WTC11 (cell line): ENCODE measurements around the gene PPP3CA. TPM values are rescaled to one million over a fixed set of nuclear protein-coding genes. Genes with fewer than 3 reads are reported as not detected.

Source experiments
- ATAC-seq: fragments of 200-7000 bp; cut with Tn5 transposase; 2 replicates; pipeline ENCODE4 v1.10.0; 2021; ENCODE audit warnings: mild to moderate bottlenecking, moderate library complexity
- CTCF ChIA-PET: fragments of 300-600 bp; sonication (Branson Sonifier 250); formaldehyde crosslinking; loops from one replicate; lab custom pipeline; 2021; ENCODE audit warnings: antibody characterized with exemption; lab: Charles Lee
- POLR2A ChIA-PET: fragments of 350-600 bp; sonication (Branson Sonifier 250); formaldehyde crosslinking; loops from one replicate; lab custom pipeline; 2021; ENCODE audit warnings: antibody characterized with exemption; lab: Charles Lee
- DNase-seq: peaks from one replicate; pipeline ENCODE4 v3.0.0; 2021; ENCODE audit warnings: low spot score
- H3K27ac Mint-ChIP-seq: 2 replicates; pipeline ENCODE4 v1.8.0; 2021; ENCODE audit warnings: mixed read lengths
- H3K27me3 Mint-ChIP-seq: 2 replicates; pipeline ENCODE4 v1.8.0; 2021; ENCODE audit warnings: low read depth, mild to moderate bottlenecking, moderate library complexity, mixed read lengths
- H3K36me3 Mint-ChIP-seq: 2 replicates; pipeline ENCODE4 v1.8.0; 2021; ENCODE audit warnings: mixed read lengths
- H3K4me1 Mint-ChIP-seq: 2 replicates; pipeline ENCODE4 v1.8.0; 2022; ENCODE audit warnings: mixed read lengths
- H3K4me3 Mint-ChIP-seq: 2 replicates; pipeline ENCODE4 v1.8.0; 2021; ENCODE audit warnings: mild to moderate bottlenecking, moderate library complexity, mixed read lengths
- H3K9me3 Mint-ChIP-seq: 2 replicates; pipeline ENCODE4 v1.8.0; 2021; ENCODE audit warnings: mixed read lengths
- EMX1 ChIP-seq: fragments of 250-450 bp; sonication (Bioruptor Pico); IDR thresholded peaks from 2 replicates; pipeline ENCODE4 v1.8.0; 2021; ENCODE audit warnings: mild to moderate bottlenecking
- ESRRA ChIP-seq: sonication (generic); formaldehyde crosslinking; IDR thresholded peaks from 2 replicates; pipeline ENCODE4 v1.8.1; 2022; ENCODE audit warnings: mild to moderate bottlenecking, missing genetic modification reagents, borderline replicate concordance
- FOXK1 ChIP-seq: sonication (generic); formaldehyde crosslinking; IDR thresholded peaks from 2 replicates; pipeline ENCODE4 v1.8.0; 2022; ENCODE audit warnings: mild to moderate bottlenecking, moderate library complexity, missing genetic modification reagents
- GTF2I ChIP-seq: fragments of 250-450 bp; sonication (Bioruptor Pico); conservative IDR thresholded peaks from 2 replicates; pipeline ENCODE4 v1.4.0; 2021; ENCODE audit warnings: mild to moderate bottlenecking
- HMGA2 ChIP-seq: fragments of 250-450 bp; sonication (Bioruptor Pico); IDR thresholded peaks from 2 replicates; pipeline ENCODE4 v1.4.0; 2021; ENCODE audit warnings: mild to moderate bottlenecking, moderate library complexity
- IRF2 ChIP-seq: sonication (generic); formaldehyde crosslinking; IDR thresholded peaks from 2 replicates; pipeline ENCODE4 v1.8.0; 2022; ENCODE audit warnings: low read depth, missing genetic modification reagents, borderline replicate concordance
- MXD4 ChIP-seq: fragments of 250-450 bp; sonication (Bioruptor Pico); IDR thresholded peaks from 2 replicates; pipeline ENCODE4 v1.8.0; 2021; ENCODE audit warnings: mild to moderate bottlenecking, moderate library complexity, borderline replicate concordance
- NFATC4 ChIP-seq: fragments of 250-450 bp; sonication (Bioruptor Pico); IDR thresholded peaks from 2 replicates; pipeline ENCODE4 v1.9.0; 2021; ENCODE audit warnings: mild to moderate bottlenecking
- NFE2L1 ChIP-seq: sonication (generic); formaldehyde crosslinking; IDR thresholded peaks from 2 replicates; pipeline ENCODE4 v1.8.1; 2023; ENCODE audit warnings: missing genetic modification reagents
- NR3C1 ChIP-seq: sonication (generic); formaldehyde crosslinking; conservative IDR thresholded peaks from 2 replicates; pipeline ENCODE4 v1.8.1; 2023; ENCODE audit warnings: low read depth, mild to moderate bottlenecking, missing genetic modification reagents
- PRRX2 ChIP-seq: fragments of 250-450 bp; sonication (Bioruptor Pico); IDR thresholded peaks from 2 replicates; pipeline ENCODE4 v1.8.0; 2021; ENCODE audit warnings: mild to moderate bottlenecking
- RORB ChIP-seq: fragments of 250-450 bp; sonication (Bioruptor Pico); IDR thresholded peaks from 2 replicates; pipeline ENCODE4 v1.9.0; 2021; ENCODE audit warnings: mild to moderate bottlenecking
- TEAD1 ChIP-seq: sonication (generic); formaldehyde crosslinking; IDR thresholded peaks from 2 replicates; pipeline ENCODE4 v1.8.0; 2022; ENCODE audit warnings: mild to moderate bottlenecking, missing genetic modification reagents
- ZNF671 ChIP-seq: fragments of 250-450 bp; sonication (Bioruptor Pico); IDR thresholded peaks from 2 replicates; pipeline ENCODE4 v1.8.0; 2021; ENCODE audit warnings: mild to moderate bottlenecking
- total RNA-seq: library from RNA; stranded (reverse); gene quantifications from 3 replicates; pipeline ENCODE4 v1.2.3, GENCODE V29; 2021
- TF ChIP-seq, protein P1 (sequence below): sonication (generic); formaldehyde crosslinking; IDR thresholded peaks from 2 replicates; pipeline ENCODE4 v1.8.0; 2022; ENCODE audit warnings: mild to moderate bottlenecking, missing genetic modification reagents
- TF ChIP-seq, protein P2 (sequence below): sonication (generic); formaldehyde crosslinking; IDR thresholded peaks from 2 replicates; pipeline ENCODE4 v1.8.1; 2023; ENCODE audit warnings: mild to moderate bottlenecking, missing genetic modification reagents, moderate library complexity
- TF ChIP-seq, protein P3 (sequence below): sonication (generic); formaldehyde crosslinking; IDR thresholded peaks from 2 replicates; pipeline ENCODE4 v1.8.0; 2023; ENCODE audit warnings: missing genetic modification reagents, mild to moderate bottlenecking, borderline replicate concordance
- TF ChIP-seq, protein P4 (sequence below): sonication (generic); formaldehyde crosslinking; IDR thresholded peaks from 2 replicates; pipeline ENCODE4 v1.8.1; 2022; ENCODE audit warnings: low read depth, missing genetic modification reagents, borderline replicate concordance
- TF ChIP-seq, protein P5 (sequence below): fragments of 250-450 bp; sonication (Bioruptor Pico); IDR thresholded peaks from 2 replicates; pipeline ENCODE4 v2.1.2; 2022; ENCODE audit warnings: mild to moderate bottlenecking, moderate library complexity
- TF ChIP-seq, protein P6 (sequence below): sonication (generic); formaldehyde crosslinking; IDR thresholded peaks from 2 replicates; pipeline ENCODE4 v1.8.1; 2023; ENCODE audit warnings: mild to moderate bottlenecking, moderate library complexity, missing genetic modification reagents
- TF ChIP-seq, protein P7 (sequence below): sonication (generic); formaldehyde crosslinking; IDR thresholded peaks from 2 replicates; pipeline ENCODE4 v1.8.1; 2022; ENCODE audit warnings: mild to moderate bottlenecking, missing genetic modification reagents, moderate library complexity, borderline replicate concordance

PPP3CA gene
- total RNA-seq, 1 experiment from 2014 or later = 41.6 TPM

DNA sequence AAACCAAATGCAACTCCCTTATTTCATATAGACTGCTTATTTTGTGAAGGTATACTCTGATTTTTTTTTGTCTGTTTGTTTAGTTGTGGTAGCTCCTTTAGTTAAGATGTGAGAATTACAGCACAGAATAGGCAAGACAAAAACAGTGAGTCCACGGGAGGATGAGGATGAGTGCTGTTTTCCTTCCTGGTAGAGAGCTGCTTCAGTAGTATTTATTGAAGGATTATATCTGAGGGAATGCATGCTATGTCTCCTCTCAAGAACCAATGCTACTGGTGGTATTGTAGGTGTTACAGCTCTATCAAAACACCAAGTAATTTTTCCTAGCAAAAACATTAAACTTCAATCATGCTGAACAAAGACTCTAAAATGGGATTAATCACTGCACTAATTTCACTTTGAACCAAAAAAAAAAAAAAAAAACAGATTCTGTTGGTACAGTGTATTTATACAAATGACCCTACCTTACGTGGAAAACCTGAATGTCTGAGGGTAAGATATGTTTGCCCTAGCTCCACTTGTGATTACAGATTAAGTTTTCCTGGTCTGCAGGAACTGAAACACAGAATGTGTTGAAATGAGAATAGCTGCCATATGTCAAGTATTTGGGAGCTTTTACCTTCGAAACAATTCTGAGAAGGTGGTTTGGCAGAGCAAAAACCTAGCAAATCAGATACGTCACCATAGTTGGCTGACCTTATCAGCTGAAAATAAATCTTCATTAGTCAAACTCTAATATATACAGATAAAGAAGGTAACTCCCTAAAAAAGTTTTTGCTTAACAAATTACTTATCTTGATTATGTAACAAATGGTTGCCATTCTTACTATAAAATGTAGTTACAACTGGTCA lies 40.3 kb downstream of the PPP3CA start:
- CTCF ChIA-PET = interaction anchor here (1.0 kb wide), 1 partner anchor 137 kb away, joined by 3 read pairs; no protein-coding TSS in a partner anchor
- H3K27ac Mint-ChIP-seq = peak overlapping the region; percentile 74
- DNase-seq = no peak

DNA sequence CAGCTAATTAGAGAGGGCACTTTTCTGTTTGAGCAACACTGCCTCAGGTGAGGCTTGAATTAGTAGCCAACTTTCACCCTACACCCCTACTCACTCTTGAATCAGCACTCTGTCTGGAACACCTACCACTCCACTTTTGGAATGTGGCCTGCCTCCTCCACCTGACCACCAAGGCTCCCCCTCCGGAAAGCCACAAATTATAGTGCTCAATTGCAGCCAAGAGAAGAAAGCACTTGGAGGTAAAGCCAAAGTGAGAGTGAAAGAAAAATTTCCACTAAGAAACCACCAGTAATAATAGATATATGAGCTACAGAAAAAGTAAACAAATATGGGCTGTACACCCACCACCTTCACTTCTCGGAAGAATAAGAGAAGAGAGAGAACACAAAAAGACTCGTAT lies 41.1 kb downstream of the PPP3CA start:
- POLR2A ChIA-PET = no interaction called here
- TF ChIP-seq EMX1 (CRISPR knock-in tag) = no peak
- TF ChIP-seq, protein P1, sequence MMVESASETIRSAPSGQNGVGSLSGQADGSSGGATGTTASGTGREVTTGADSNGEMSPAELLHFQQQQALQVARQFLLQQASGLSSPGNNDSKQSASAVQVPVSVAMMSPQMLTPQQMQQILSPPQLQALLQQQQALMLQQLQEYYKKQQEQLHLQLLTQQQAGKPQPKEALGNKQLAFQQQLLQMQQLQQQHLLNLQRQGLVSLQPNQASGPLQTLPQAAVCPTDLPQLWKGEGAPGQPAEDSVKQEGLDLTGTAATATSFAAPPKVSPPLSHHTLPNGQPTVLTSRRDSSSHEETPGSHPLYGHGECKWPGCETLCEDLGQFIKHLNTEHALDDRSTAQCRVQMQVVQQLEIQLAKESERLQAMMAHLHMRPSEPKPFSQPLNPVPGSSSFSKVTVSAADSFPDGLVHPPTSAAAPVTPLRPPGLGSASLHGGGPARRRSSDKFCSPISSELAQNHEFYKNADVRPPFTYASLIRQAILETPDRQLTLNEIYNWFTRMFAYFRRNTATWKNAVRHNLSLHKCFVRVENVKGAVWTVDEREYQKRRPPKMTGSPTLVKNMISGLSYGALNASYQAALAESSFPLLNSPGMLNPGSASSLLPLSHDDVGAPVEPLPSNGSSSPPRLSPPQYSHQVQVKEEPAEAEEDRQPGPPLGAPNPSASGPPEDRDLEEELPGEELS (CRISPR knock-in tag) = no peak
- no peak for TF ChIP-seq FOXK1 (CRISPR knock-in tag)
- TF ChIP-seq, protein P2, sequence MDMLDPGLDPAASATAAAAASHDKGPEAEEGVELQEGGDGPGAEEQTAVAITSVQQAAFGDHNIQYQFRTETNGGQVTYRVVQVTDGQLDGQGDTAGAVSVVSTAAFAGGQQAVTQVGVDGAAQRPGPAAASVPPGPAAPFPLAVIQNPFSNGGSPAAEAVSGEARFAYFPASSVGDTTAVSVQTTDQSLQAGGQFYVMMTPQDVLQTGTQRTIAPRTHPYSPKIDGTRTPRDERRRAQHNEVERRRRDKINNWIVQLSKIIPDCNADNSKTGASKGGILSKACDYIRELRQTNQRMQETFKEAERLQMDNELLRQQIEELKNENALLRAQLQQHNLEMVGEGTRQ (CRISPR knock-in tag) = no peak
- no peak for TF ChIP-seq ZNF671 (CRISPR knock-in tag)
- no peak for TF ChIP-seq IRF2 (CRISPR knock-in tag)
- no peak for TF ChIP-seq PRRX2 (CRISPR knock-in tag)
- no peak for TF ChIP-seq NFE2L1 (CRISPR knock-in tag)
- no peak for TF ChIP-seq NFATC4 (CRISPR knock-in tag)
- TF ChIP-seq TEAD1 (CRISPR knock-in tag) = no peak
- TF ChIP-seq, protein P3, sequence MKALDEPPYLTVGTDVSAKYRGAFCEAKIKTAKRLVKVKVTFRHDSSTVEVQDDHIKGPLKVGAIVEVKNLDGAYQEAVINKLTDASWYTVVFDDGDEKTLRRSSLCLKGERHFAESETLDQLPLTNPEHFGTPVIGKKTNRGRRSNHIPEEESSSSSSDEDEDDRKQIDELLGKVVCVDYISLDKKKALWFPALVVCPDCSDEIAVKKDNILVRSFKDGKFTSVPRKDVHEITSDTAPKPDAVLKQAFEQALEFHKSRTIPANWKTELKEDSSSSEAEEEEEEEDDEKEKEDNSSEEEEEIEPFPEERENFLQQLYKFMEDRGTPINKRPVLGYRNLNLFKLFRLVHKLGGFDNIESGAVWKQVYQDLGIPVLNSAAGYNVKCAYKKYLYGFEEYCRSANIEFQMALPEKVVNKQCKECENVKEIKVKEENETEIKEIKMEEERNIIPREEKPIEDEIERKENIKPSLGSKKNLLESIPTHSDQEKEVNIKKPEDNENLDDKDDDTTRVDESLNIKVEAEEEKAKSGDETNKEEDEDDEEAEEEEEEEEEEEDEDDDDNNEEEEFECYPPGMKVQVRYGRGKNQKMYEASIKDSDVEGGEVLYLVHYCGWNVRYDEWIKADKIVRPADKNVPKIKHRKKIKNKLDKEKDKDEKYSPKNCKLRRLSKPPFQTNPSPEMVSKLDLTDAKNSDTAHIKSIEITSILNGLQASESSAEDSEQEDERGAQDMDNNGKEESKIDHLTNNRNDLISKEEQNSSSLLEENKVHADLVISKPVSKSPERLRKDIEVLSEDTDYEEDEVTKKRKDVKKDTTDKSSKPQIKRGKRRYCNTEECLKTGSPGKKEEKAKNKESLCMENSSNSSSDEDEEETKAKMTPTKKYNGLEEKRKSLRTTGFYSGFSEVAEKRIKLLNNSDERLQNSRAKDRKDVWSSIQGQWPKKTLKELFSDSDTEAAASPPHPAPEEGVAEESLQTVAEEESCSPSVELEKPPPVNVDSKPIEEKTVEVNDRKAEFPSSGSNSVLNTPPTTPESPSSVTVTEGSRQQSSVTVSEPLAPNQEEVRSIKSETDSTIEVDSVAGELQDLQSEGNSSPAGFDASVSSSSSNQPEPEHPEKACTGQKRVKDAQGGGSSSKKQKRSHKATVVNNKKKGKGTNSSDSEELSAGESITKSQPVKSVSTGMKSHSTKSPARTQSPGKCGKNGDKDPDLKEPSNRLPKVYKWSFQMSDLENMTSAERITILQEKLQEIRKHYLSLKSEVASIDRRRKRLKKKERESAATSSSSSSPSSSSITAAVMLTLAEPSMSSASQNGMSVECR = no peak
- no peak for TF ChIP-seq RORB
- no peak for TF ChIP-seq GTF2I (CRISPR knock-in tag)
- CTCF ChIA-PET = interaction anchor here (1.0 kb wide), 1 partner anchor 137 kb away, joined by 3 read pairs; no protein-coding TSS in a partner anchor
- DNase-seq = no peak
- Mint-ChIP-seq H3K27ac (peak overlapping the region; percentile 58), H3K36me3 (no peaks in the 10 kb centered on the region), H3K4me3 (no peak overlapping the region), H3K27me3 (no peaks in the 10 kb centered on the region), H3K4me1 (peaks cover 41% of the 10 kb centered on the region), H3K9me3 (no peaks in the 10 kb centered on the region)
- ATAC-seq = peak; percentile 78

More for the DNA sequence above, 40.3 kb downstream of the PPP3CA start:
- H3K4me3 Mint-ChIP-seq = no peak overlapping the region
- POLR2A ChIA-PET = no interaction called here
- H3K4me1 Mint-ChIP-seq = peaks cover 42% of the 10 kb centered on the region
- no peaks in the 10 kb centered on the region for H3K36me3 Mint-ChIP-seq
- ATAC-seq = no peak
- no peaks in the 10 kb centered on the region for H3K27me3 Mint-ChIP-seq
- no peaks in the 10 kb centered on the region for H3K9me3 Mint-ChIP-seq
- TF ChIP-seq, protein P4, sequence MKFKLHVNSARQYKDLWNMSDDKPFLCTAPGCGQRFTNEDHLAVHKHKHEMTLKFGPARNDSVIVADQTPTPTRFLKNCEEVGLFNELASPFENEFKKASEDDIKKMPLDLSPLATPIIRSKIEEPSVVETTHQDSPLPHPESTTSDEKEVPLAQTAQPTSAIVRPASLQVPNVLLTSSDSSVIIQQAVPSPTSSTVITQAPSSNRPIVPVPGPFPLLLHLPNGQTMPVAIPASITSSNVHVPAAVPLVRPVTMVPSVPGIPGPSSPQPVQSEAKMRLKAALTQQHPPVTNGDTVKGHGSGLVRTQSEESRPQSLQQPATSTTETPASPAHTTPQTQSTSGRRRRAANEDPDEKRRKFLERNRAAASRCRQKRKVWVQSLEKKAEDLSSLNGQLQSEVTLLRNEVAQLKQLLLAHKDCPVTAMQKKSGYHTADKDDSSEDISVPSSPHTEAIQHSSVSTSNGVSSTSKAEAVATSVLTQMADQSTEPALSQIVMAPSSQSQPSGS (CRISPR knock-in tag) = no peak
- TF ChIP-seq NR3C1 (CRISPR knock-in tag) (no peak), MXD4 (no peak), HMGA2 (no peak), EMX1 (CRISPR knock-in tag) (no peak), TEAD1 (CRISPR knock-in tag) (no peak), ESRRA (CRISPR knock-in tag) (no peak)
- TF ChIP-seq, protein P5, sequence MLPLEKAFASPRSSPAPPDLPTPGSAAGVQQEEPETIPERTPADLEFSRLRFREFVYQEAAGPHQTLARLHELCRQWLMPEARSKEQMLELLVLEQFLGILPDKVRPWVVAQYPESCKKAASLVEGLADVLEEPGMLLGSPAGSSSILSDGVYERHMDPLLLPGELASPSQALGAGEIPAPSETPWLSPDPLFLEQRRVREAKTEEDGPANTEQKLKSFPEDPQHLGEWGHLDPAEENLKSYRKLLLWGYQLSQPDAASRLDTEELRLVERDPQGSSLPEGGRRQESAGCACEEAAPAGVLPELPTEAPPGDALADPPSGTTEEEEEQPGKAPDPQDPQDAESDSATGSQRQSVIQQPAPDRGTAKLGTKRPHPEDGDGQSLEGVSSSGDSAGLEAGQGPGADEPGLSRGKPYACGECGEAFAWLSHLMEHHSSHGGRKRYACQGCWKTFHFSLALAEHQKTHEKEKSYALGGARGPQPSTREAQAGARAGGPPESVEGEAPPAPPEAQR (CRISPR knock-in tag) = no peak
- TF ChIP-seq, protein P6, sequence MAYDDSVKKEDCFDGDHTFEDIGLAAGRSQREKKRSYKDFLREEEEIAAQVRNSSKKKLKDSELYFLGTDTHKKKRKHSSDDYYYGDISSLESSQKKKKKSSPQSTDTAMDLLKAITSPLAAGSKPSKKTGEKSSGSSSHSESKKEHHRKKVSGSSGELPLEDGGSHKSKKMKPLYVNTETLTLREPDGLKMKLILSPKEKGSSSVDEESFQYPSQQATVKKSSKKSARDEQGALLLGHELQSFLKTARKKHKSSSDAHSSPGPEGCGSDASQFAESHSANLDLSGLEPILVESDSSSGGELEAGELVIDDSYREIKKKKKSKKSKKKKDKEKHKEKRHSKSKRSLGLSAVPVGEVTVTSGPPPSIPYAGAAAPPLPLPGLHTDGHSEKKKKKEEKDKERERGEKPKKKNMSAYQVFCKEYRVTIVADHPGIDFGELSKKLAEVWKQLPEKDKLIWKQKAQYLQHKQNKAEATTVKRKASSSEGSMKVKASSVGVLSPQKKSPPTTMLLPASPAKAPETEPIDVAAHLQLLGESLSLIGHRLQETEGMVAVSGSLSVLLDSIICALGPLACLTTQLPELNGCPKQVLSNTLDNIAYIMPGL (CRISPR knock-in tag) = no peak
- TF ChIP-seq, protein P7, sequence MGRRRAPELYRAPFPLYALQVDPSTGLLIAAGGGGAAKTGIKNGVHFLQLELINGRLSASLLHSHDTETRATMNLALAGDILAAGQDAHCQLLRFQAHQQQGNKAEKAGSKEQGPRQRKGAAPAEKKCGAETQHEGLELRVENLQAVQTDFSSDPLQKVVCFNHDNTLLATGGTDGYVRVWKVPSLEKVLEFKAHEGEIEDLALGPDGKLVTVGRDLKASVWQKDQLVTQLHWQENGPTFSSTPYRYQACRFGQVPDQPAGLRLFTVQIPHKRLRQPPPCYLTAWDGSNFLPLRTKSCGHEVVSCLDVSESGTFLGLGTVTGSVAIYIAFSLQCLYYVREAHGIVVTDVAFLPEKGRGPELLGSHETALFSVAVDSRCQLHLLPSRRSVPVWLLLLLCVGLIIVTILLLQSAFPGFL (CRISPR knock-in tag) = no peak
